ENCODE measurements around the gene MOV10. TPM values are rescaled to one million over a fixed set of nuclear protein-coding genes. Genes with fewer than 3 reads are reported as not detected.

Gene MOV10
- total and polyA plus RNA-seq, 2 of the 13 experiments (the other 11 are each of a cell fraction or from before 2014, with no cell fraction given) = 56.4 to 58.2 TPM

DNA sequence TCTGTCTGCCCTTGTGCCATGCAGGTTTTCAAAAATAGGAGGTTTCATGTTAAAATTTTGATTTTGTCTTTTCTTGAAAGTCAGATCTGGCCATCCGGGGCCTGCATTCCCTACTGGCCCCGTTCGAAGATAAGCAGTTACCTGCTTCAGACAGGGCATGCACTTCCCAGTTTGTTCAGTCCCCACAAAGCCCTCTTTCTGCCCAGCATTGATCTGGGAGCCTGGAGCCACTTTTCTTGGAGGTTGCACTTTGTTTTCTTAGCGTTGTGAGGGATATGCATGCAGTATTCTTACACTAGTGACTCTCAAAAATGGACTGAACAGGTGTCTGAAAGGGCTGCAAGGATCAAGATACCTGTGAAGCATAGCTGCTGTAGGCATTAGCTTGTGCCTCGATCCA is 11.5 kb downstream of the MOV10 start:
- no peak for DNase-seq (ENCODE audit: low spot score)
- no peak for FAIRE-seq
- in situ Hi-C loops (cut with HindIII; ENCODE audit: extremely low pct_ligation_motif_present, low pct_unique_long_range_greater_than_20kb) = no loop called here
- ChIA-PET POLR2A (no interaction called here), CTCF (ENCODE audit: low intra/inter-chr PET ratio, low total read pairs) (no interaction called here)
- ATAC-seq = no peak
- Histone ChIP-seq H3K36me3 (replicated peaks in 1 of 2; ENCODE audit: control insufficient read depth in 1 of 2, insufficient read depth in 2 of 2, low read length in 2 of 2) (peaks cover 7 to 13% of the 10 kb centered on the region in 2 experiments), H3K4me3 (replicated peaks in 1 of 3; ENCODE audit: insufficient read depth in 1 of 3, low read depth in 2 of 3, low read length in 3 of 3) (no peak overlapping the region), H4K20me1 (ENCODE audit: insufficient read depth, low read length) (no peaks in the 10 kb centered on the region), H2AFZ (ENCODE audit: low read length) (no peak overlapping the region), H3K9ac (ENCODE audit: insufficient read depth, low read depth, low read length) (no peak overlapping the region), H3K4me1 (ENCODE audit: insufficient read depth, low read length) (no peaks in the 10 kb centered on the region), H3K79me2 (ENCODE audit: insufficient read depth, low read length) (peaks cover 21% of the 10 kb centered on the region), H3K9me3 (ENCODE audit: low read length) (no peaks in the 10 kb centered on the region), H3K4me2 (ENCODE audit: low read depth, low read length) (no peak overlapping the region), H3K27ac (ENCODE audit: extremely low read length, insufficient read depth, low read length) (no peak overlapping the region), H3K27me3 (ENCODE audit: control insufficient read depth in 1 of 2, insufficient read depth in 2 of 2, low read length in 2 of 2) (no peaks in the 10 kb centered on the region)
- no peak for TF ChIP-seq GTF3A (CRISPR knock-in tag; conservative IDR thresholded peaks at IDR 0.05)
- no peak for TF ChIP-seq SP1 (IDR thresholded peaks at IDR 0.05)
- TF ChIP-seq SP1 (CRISPR knock-in tag; IDR thresholded peaks at IDR 0.05) = no peak
- TF ChIP-seq ZNF792 (CRISPR knock-in tag; IDR thresholded peaks at IDR 0.05) = no peak
- TF ChIP-seq EHMT2 (IDR thresholded peaks at IDR 0.05; ENCODE audit: borderline replicate concordance, low read depth, low read length) = no peak
- TF ChIP-seq, protein P1, sequence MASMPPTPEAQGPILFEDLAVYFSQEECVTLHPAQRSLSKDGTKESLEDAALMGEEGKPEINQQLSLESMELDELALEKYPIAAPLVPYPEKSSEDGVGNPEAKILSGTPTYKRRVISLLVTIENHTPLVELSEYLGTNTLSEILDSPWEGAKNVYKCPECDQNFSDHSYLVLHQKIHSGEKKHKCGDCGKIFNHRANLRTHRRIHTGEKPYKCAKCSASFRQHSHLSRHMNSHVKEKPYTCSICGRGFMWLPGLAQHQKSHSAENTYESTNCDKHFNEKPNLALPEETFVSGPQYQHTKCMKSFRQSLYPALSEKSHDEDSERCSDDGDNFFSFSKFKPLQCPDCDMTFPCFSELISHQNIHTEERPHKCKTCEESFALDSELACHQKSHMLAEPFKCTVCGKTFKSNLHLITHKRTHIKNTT (CRISPR knock-in tag; IDR thresholded peaks at IDR 0.05) = no peak
- no peak for TF ChIP-seq CHD2 (IDR thresholded peaks at IDR 0.05; ENCODE audit: low read depth, low read length)
- no peak for TF ChIP-seq EP300 (IDR thresholded peaks at IDR 0.05; ENCODE audit: low read depth in 2 of 2, low read length in 2 of 2)
- TF ChIP-seq EP300 (CRISPR knock-in tag; IDR thresholded peaks at IDR 0.05; ENCODE audit: borderline replicate concordance) = no peak
- TF ChIP-seq HDAC2 (CRISPR knock-in tag; IDR thresholded peaks at IDR 0.05) = no peak
- no peak for TF ChIP-seq AHR (CRISPR knock-in tag; IDR thresholded peaks at IDR 0.05)
- BruUV-seq (replicated peaks) = no TSS peak
- intact Hi-C loops (cut with micrococcal nuclease; ENCODE audit: unreplicated experiment) = no loop called here
- WGBS (ENCODE audit: low lambda C conversion rate) = 94% methylated on average over 5 of the region's 5 CpGs
